GM12892 (cell line): ENCODE measurements around the gene TBCD.

ENCODE experiments used
- DNase-seq: peaks from one replicate; pipeline ENCODE4 v3.0.0; 2011; ENCODE audit not compliant: insufficient read length
- FAIRE-seq: peaks from 2 replicates; lab custom pipeline; 2011; peaks lifted over from hg19 to GRCh38; lab: Jason Lieb, UNC
- POLR2A ChIP-seq: IDR thresholded peaks from 2 replicates; pipeline ENCODE4 v1.6.1; 2011; ENCODE audit warnings: low read depth, low read length, control low read depth
- POLR2AphosphoS5 ChIP-seq: IDR thresholded peaks from 2 replicates; pipeline ENCODE4 v1.6.1; 2011; ENCODE audit warnings: low read depth, low read length, control low read depth
- TAF1 ChIP-seq: IDR thresholded peaks from 2 replicates; pipeline ENCODE4 v1.6.1; 2011; ENCODE audit warnings: low read depth, mild to moderate bottlenecking, control low read depth, low read length, borderline replicate concordance

The TBCD gene

GRCh38 chr17:82713071-82713723 is 38.7 kb upstream of the TBCD start:
- FAIRE-seq = no peak
- DNase-seq = no peak
- TF ChIP-seq TAF1 = no peak
- no peak for TF ChIP-seq POLR2A
- TF ChIP-seq POLR2AphosphoS5 = no peak

GRCh38 chr17:82716203-82717010 is 35.5 kb upstream of the TBCD start, which contains the start of gene FN3KRP:
Gene FN3KRP (plus strand): TSS chr17:82716706. CDS start chr17:82716756, 50 bp downstream.
- DNase-seq = peak; percentile 99
- peak; percentile 76 for FAIRE-seq
- TF ChIP-seq POLR2A = peak; percentile 87
- peak; percentile 43; the same call in 1 of the 2 replicates for TF ChIP-seq POLR2AphosphoS5
- TF ChIP-seq TAF1 = 0 out of 2 replicates have a peak, but pooled peaks have one; percentile 53

- no peak for DNase-seq
- FAIRE-seq = no peak
- TF ChIP-seq TAF1 (no peak), POLR2AphosphoS5 (no peak), POLR2A (no peak)
These were observed 32.7 kb upstream of the TBCD start for GRCh38 chr17:82718986-82719685.

- no peak for TF ChIP-seq POLR2A
- no peak for TF ChIP-seq TAF1
- no peak for TF ChIP-seq POLR2AphosphoS5
- no peak for FAIRE-seq
These were observed 31.7 kb upstream of the TBCD start for GRCh38 chr17:82720204-82720603.

GRCh38 chr17:82722341-82723013 is 29.4 kb upstream of the TBCD start:
- no peak for DNase-seq
- TF ChIP-seq POLR2A (no peak), POLR2AphosphoS5 (no peak), TAF1 (no peak)
- no peak for FAIRE-seq

More at GRCh38 chr17:82720204-82720603, 31.7 kb upstream of the TBCD start:
- no peak for DNase-seq

- TF ChIP-seq POLR2A (no peak), POLR2AphosphoS5 (peak; percentile 59; the same call in 1 of the 2 replicates)
- DNase-seq = no peak
- peak; percentile 51 for FAIRE-seq
These were observed 28.6 kb upstream of the TBCD start for GRCh38 chr17:82723169-82723807.

- no peak for FAIRE-seq
- no peak for TF ChIP-seq TAF1
- no peak for TF ChIP-seq POLR2A
- TF ChIP-seq POLR2AphosphoS5 = no peak
- no peak for DNase-seq
These were observed 25.4 kb upstream of the TBCD start for GRCh38 chr17:82726427-82726826.

- FAIRE-seq (no peak), DNase-seq (no peak)
- TF ChIP-seq POLR2AphosphoS5 = peak; percentile 44; the same call in 1 of the 2 replicates
- no peak for TF ChIP-seq POLR2A
These were observed 22.2 kb upstream of the TBCD start for GRCh38 chr17:82729479-82730260.

- DNase-seq = no peak
- no peak for FAIRE-seq
- no peak for TF ChIP-seq TAF1
- TF ChIP-seq POLR2A = no peak
These were observed 19.6 kb upstream of the TBCD start for GRCh38 chr17:82732118-82732743.
